ENCODE measurements around the gene CEMIP. TPM values are rescaled to one million over a fixed set of nuclear protein-coding genes. Genes with fewer than 3 reads are reported as not detected.

CEMIP gene
- total RNA-seq, 2 donors from 2014 or later = 1.1 to 1.2 TPM

GRCh38 chr15:80989518-80990478 is 210.6 kb downstream of the CEMIP start, which contains the start of gene MESD:
MESD (minus strand) TSS chr15:80989819; CDS start chr15:80989791, 28 bp downstream.
- Histone ChIP-seq H3K4me3 (peak within 1 kb of the TSS; percentile 76), H3K27ac (peak within 1 kb of the TSS; percentile 90 to 97), H3K9me3 (no peaks in the 10 kb centered on the region), H3K36me3 (no peaks in the 10 kb centered on the region), H3K27me3 (replicated peaks; ENCODE audit: insufficient read depth) (no peaks in the 10 kb centered on the region), H3K4me1 (ENCODE audit: control insufficient read depth in 1 of 2, low read depth in 2 of 2) (peaks cover 23 to 35% of the 10 kb centered on the region in 2 donors)
- DNase-seq (ENCODE audit: low spot score) = peak; percentile 89
- ATAC-seq (ENCODE audit: insufficient number of reproducible peaks, low FRiP score, low read depth) = peak; percentile 96
- TF ChIP-seq, protein P1, sequence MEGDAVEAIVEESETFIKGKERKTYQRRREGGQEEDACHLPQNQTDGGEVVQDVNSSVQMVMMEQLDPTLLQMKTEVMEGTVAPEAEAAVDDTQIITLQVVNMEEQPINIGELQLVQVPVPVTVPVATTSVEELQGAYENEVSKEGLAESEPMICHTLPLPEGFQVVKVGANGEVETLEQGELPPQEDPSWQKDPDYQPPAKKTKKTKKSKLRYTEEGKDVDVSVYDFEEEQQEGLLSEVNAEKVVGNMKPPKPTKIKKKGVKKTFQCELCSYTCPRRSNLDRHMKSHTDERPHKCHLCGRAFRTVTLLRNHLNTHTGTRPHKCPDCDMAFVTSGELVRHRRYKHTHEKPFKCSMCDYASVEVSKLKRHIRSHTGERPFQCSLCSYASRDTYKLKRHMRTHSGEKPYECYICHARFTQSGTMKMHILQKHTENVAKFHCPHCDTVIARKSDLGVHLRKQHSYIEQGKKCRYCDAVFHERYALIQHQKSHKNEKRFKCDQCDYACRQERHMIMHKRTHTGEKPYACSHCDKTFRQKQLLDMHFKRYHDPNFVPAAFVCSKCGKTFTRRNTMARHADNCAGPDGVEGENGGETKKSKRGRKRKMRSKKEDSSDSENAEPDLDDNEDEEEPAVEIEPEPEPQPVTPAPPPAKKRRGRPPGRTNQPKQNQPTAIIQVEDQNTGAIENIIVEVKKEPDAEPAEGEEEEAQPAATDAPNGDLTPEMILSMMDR (IDR thresholded peaks at IDR 0.05) = no peak

- H3K36me3 ChIP-seq = no peaks in the 10 kb centered on the region
- ATAC-seq (ENCODE audit: insufficient number of reproducible peaks, low FRiP score, low read depth) = no peak
- no peaks in the 10 kb centered on the region for H3K9me3 ChIP-seq
- H3K4me3 ChIP-seq = no peak overlapping the region
- H3K27me3 ChIP-seq (replicated peaks; ENCODE audit: insufficient read depth) = no peaks in the 10 kb centered on the region
- TF ChIP-seq, protein P1 (IDR thresholded peaks at IDR 0.05) = no peak
- DNase-seq (ENCODE audit: low spot score) = no peak
- peak overlapping the region; percentile 90 to 97 for H3K27ac ChIP-seq
- peaks cover 23 to 35% of the 10 kb centered on the region in 2 donors for H3K4me1 ChIP-seq (ENCODE audit: control insufficient read depth in 1 of 2, low read depth in 2 of 2)
These were observed 211.8 kb downstream of the CEMIP start for GRCh38 chr15:80990955-80991354.

DNA sequence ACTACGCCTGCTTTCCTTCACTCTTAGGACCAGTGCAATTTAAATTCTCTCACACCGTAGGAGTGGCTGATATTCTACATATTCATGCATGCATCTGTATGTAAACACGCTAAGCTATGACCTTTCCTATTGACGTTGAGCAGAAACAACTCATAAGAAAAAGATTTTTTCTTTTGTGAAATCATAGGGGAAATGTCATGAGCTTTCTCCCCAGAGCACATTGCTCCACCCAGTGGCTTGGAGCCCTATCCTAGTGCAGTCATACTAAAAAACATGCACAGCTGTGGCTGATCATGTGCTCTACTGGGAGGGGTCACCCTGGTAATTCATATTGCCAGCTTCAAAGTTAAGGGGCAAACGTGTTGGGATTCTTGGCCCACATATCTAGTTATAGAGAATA is 212.3 kb downstream of the CEMIP start:
- peak overlapping the region in 1 of 2 donors; percentile 97 for H3K27ac ChIP-seq
- DNase-seq (ENCODE audit: low spot score) = no peak
- ATAC-seq (ENCODE audit: insufficient number of reproducible peaks, low FRiP score, low read depth) = no peak

GRCh38 chr15:80992006-80992405 is 212.8 kb downstream of the CEMIP start:
- no peak for DNase-seq (ENCODE audit: low spot score)
- no peaks in the 10 kb centered on the region for H3K27me3 ChIP-seq (replicated peaks; ENCODE audit: insufficient read depth)
- H3K36me3 ChIP-seq = no peaks in the 10 kb centered on the region
- H3K4me1 ChIP-seq (ENCODE audit: control insufficient read depth in 1 of 2, low read depth in 2 of 2) = peaks cover 22 to 30% of the 10 kb centered on the region in 2 donors
- H3K4me3 ChIP-seq = no peak overlapping the region
- ATAC-seq (ENCODE audit: insufficient number of reproducible peaks, low FRiP score, low read depth) = no peak
- H3K27ac ChIP-seq = no peak overlapping the region
- H3K9me3 ChIP-seq = no peaks in the 10 kb centered on the region
- TF ChIP-seq, protein P1 (IDR thresholded peaks at IDR 0.05) = no peak

More for the DNA sequence above, 212.3 kb downstream of the CEMIP start:
- H3K4me1 ChIP-seq (ENCODE audit: control insufficient read depth in 1 of 2, low read depth in 2 of 2) = peaks cover 23 to 35% of the 10 kb centered on the region in 2 donors
- TF ChIP-seq, protein P1 (IDR thresholded peaks at IDR 0.05) = no peak
- H3K27me3 ChIP-seq (replicated peaks; ENCODE audit: insufficient read depth) = no peaks in the 10 kb centered on the region
- no peaks in the 10 kb centered on the region for H3K36me3 ChIP-seq
- no peak overlapping the region for H3K4me3 ChIP-seq
- H3K9me3 ChIP-seq = no peaks in the 10 kb centered on the region

DNA sequence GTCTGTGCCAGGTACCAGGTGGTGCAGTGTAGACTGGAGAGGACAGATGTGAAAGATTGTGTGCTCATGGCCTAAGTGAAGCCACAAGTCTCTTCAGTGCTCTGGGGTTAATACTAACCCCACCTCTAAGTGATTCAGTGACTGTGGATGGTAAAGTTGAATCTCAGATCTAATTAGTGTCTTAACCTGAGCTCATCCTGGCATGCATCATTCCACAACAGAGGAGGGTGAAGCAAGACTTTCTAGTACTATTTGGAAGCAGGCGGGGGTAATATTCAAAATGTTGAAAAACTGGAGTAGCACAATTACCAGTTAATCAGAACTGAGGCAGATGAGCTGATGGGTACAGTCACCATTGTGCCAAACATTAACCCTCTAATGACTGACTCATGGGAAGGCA is 213.3 kb downstream of the CEMIP start:
- TF ChIP-seq, protein P1 (IDR thresholded peaks at IDR 0.05) = no peak
- no peaks in the 10 kb centered on the region for H3K36me3 ChIP-seq
- H3K9me3 ChIP-seq = no peaks in the 10 kb centered on the region
- no peak overlapping the region for H3K4me3 ChIP-seq
- no peaks in the 10 kb centered on the region for H3K27me3 ChIP-seq (replicated peaks; ENCODE audit: insufficient read depth)
- peaks cover 20 to 26% of the 10 kb centered on the region in 2 donors for H3K4me1 ChIP-seq (ENCODE audit: control insufficient read depth in 1 of 2, low read depth in 2 of 2)
- ATAC-seq (ENCODE audit: insufficient number of reproducible peaks, low FRiP score, low read depth) = no peak
- no peak for DNase-seq (ENCODE audit: low spot score)
- no peak overlapping the region for H3K27ac ChIP-seq

Measured in thoracic aorta (tissue), 2 donors.